Breast epithelium (tissue), 3 donors: ENCODE results near the gene ZC2HC1C.

Experiments used
- POLR2A ChIP-seq: fragments of 450-650 bp; IDR thresholded peaks from one replicate; pipeline ENCODE4 v1.6.1; 2016; ENCODE audit warnings: antibody characterized with exemption, mild to moderate bottlenecking, moderate library complexity
- TF ChIP-seq, protein P1 (sequence below), 3 donors: fragments of 450-650 bp; IDR thresholded peaks; one replicate each; pipeline ENCODE4 v1.5.1; 2016 to 2017; ENCODE audit warnings: antibody characterized with exemption in 3 of 3, mild to moderate bottlenecking in 3 of 3, moderate library complexity in 3 of 3

DNA sequence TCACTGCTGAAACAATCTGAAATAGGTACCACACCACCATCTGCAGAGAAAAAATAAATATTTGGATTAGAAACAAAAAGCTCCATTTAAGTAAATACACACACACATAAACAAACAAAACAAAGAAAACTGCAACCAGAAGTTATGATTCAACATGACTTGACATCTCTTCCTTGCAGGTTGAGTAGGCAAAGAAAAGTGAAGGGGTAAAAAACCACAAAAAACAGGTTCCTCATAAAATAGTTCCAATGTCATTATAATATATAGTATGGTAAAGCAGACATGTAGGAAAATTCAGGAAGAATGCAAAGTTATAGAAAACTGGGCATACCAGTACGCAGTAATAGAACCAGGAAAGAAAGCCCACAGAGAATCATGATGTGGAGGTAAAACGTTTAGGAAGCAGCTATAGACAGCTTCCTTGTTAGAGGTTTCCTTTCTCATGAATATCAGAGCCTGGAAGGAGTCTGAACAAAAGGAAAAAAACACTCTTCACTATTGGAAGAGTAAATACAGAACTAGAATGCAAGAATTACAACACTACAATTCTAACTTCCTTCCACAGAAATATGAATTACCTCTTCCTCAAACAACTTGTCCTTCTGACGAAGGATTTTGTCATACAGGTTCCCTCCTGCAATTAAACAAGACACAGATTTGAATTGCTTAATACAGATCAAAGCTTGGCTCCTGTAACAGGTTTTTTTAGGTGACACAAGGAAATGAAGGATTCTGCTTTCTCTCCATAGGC, 51.3 kb downstream of the ZC2HC1C start:
- TF ChIP-seq, protein P1, sequence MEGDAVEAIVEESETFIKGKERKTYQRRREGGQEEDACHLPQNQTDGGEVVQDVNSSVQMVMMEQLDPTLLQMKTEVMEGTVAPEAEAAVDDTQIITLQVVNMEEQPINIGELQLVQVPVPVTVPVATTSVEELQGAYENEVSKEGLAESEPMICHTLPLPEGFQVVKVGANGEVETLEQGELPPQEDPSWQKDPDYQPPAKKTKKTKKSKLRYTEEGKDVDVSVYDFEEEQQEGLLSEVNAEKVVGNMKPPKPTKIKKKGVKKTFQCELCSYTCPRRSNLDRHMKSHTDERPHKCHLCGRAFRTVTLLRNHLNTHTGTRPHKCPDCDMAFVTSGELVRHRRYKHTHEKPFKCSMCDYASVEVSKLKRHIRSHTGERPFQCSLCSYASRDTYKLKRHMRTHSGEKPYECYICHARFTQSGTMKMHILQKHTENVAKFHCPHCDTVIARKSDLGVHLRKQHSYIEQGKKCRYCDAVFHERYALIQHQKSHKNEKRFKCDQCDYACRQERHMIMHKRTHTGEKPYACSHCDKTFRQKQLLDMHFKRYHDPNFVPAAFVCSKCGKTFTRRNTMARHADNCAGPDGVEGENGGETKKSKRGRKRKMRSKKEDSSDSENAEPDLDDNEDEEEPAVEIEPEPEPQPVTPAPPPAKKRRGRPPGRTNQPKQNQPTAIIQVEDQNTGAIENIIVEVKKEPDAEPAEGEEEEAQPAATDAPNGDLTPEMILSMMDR (IDR thresholded peaks at IDR 0.05), result no peak
- TF ChIP-seq POLR2A, result no peak
